IMR-90 (cell line): Measurements from ENCODE around the gene EXPH5. TPM values are rescaled to one million over a fixed set of nuclear protein-coding genes. Genes with fewer than 3 reads are reported as not detected.

Experiments
- ATAC-seq: fragments of 200-7000 bp; cut with Tn5 transposase; 2 replicates; pipeline ENCODE4 v1.9.1; 2020; ENCODE audit warnings: low read depth, mild to moderate bottlenecking, moderate library complexity
- BruUV-seq: library from RNA; stranded (reverse); fragments of 400-500 nt; replicated peaks from 2 replicates; lab custom pipeline; 2021; lab: Mats Ljungman, UMichigan
- CTCF ChIA-PET: fragments of 300-600 bp; formaldehyde crosslinking; extraction: SDS; loops from one replicate; lab custom pipeline; 2021; ENCODE audit warnings: antibody characterized with exemption; lab: Yijun Ruan, JAX
- POLR2A ChIA-PET: fragments of 300-600 bp; sonication (Branson Sonifier 250); formaldehyde crosslinking; loops from one replicate; lab custom pipeline; 2022; ENCODE audit warnings: antibody characterized with exemption; ENCODE audit not compliant: unreplicated experiment; lab: Charles Lee
- DNase-seq: peaks from one replicate; pipeline ENCODE4 v3.0.0; 2013
- H2AFZ ChIP-seq: replicated peaks from 2 replicates; pipeline ENCODE3; 2013; ENCODE audit warnings: low read length, mild to moderate bottlenecking; ENCODE audit not compliant: poor library complexity
- H2AK5ac ChIP-seq: 2 replicates; pipeline ENCODE4 v1.6.1; 2013; ENCODE audit warnings: low read depth, low read length, inconsistent platforms
- H2AK9ac ChIP-seq: replicated peaks from 2 replicates; pipeline ENCODE3; 2013; ENCODE audit warnings: mild to moderate bottlenecking, low read depth, low read length, moderate library complexity; ENCODE audit not compliant: poor library complexity
- H2BK120ac ChIP-seq: 2 replicates; pipeline ENCODE4 v1.6.1; 2013; ENCODE audit warnings: low read depth, low read length, inconsistent platforms
- H2BK15ac ChIP-seq: 3 replicates; pipeline ENCODE4 v1.6.1; 2013; ENCODE audit warnings: low read depth, low read length, inconsistent platforms
- H2BK20ac ChIP-seq: 2 replicates; pipeline ENCODE4 v1.6.1; 2013; ENCODE audit warnings: low read depth, mild to moderate bottlenecking, inconsistent platforms, low read length, moderate library complexity
- H2BK5ac ChIP-seq: 2 replicates; pipeline ENCODE4 v1.6.1; 2013; ENCODE audit warnings: mild to moderate bottlenecking, low read depth, low read length, inconsistent platforms; ENCODE audit not compliant: poor library complexity, severe bottlenecking
- H3K14ac ChIP-seq: replicated peaks from 2 replicates; pipeline ENCODE4 v1.6.1; 2013; ENCODE audit warnings: low read depth, low read length, inconsistent platforms
- H3K18ac ChIP-seq: 2 replicates; pipeline ENCODE4 v1.6.1; 2013; ENCODE audit warnings: low read depth, low read length, control low read depth
- H3K23ac ChIP-seq: 2 replicates; pipeline ENCODE4 v1.6.1; 2013; ENCODE audit warnings: low read depth, low read length, inconsistent platforms
- H3K27ac ChIP-seq: 2 replicates; pipeline ENCODE4 v1.5.1; 2013; ENCODE audit warnings: mild to moderate bottlenecking, control low read depth, low read length; ENCODE audit not compliant: insufficient read depth
- H3K27me3 ChIP-seq: 2 replicates; pipeline ENCODE4 v1.6.1; 2013; ENCODE audit warnings: low read length; ENCODE audit not compliant: control insufficient read depth, insufficient read depth
- H3K36me3 ChIP-seq: 2 replicates; pipeline ENCODE4 v1.6.1; 2013; ENCODE audit warnings: low read length, mixed read lengths; ENCODE audit not compliant: control insufficient read depth, insufficient read depth
- H3K4ac ChIP-seq: 2 replicates; pipeline ENCODE4 v1.6.1; 2013; ENCODE audit warnings: low read depth, low read length, inconsistent platforms
- H3K4me1 ChIP-seq: 2 replicates; pipeline ENCODE4 v1.6.1; 2013; ENCODE audit warnings: low read length, mixed read lengths; ENCODE audit not compliant: control insufficient read depth, insufficient read depth
- H3K4me2 ChIP-seq: 2 replicates; pipeline ENCODE4 v1.6.1; 2013; ENCODE audit warnings: low read depth, mild to moderate bottlenecking, control low read depth, low read length, moderate library complexity
- H3K4me3 ChIP-seq: 2 replicates; pipeline ENCODE4 v1.5.1; 2013; ENCODE audit warnings: low read depth, mild to moderate bottlenecking, control low read depth, low read length, moderate library complexity; ENCODE audit not compliant: insufficient read depth
- H3K56ac ChIP-seq: 2 replicates; pipeline ENCODE4 v1.6.1; 2013; ENCODE audit warnings: low read length, inconsistent platforms; ENCODE audit not compliant: insufficient read depth; ENCODE audit errors: extremely low read depth
- H3K79me1 ChIP-seq, 2 experiments: 2 replicates each; pipeline ENCODE4 v1.6.1; 2013; ENCODE audit warnings: low read length in 2 of 2, inconsistent platforms in 1 of 2, low read depth in 1 of 2
- H3K9ac ChIP-seq: 2 replicates; pipeline ENCODE4 v1.6.1; 2013; ENCODE audit warnings: low read depth, low read length, control low read depth
- H3K9me1 ChIP-seq: 2 replicates; pipeline ENCODE4 v1.6.1; 2013; ENCODE audit warnings: low read length, inconsistent platforms; ENCODE audit not compliant: insufficient read depth
- H3K9me3 ChIP-seq: 2 replicates; pipeline ENCODE4 v1.6.1; 2013; ENCODE audit warnings: low read length; ENCODE audit not compliant: control insufficient read depth, insufficient read depth
- H4K20me1 ChIP-seq: 2 replicates; pipeline ENCODE4 v1.6.1; 2013; ENCODE audit warnings: low read length, inconsistent platforms; ENCODE audit not compliant: insufficient read depth
- H4K5ac ChIP-seq: 2 replicates; pipeline ENCODE4 v1.6.1; 2013; ENCODE audit warnings: mild to moderate bottlenecking, low read depth, low read length, control low read depth
- H4K8ac ChIP-seq, 2 experiments: 2 replicates each; pipeline ENCODE4 v1.6.1; 2013; ENCODE audit warnings: low read depth in 2 of 2, low read length in 2 of 2, control low read depth in 1 of 2, inconsistent platforms in 1 of 2
- H4K91ac ChIP-seq: 2 replicates; pipeline ENCODE4 v1.6.1; 2013; ENCODE audit warnings: low read depth, low read length, inconsistent platforms; ENCODE audit not compliant: insufficient read depth
- BHLHE40 ChIP-seq: fragments of 150-350 bp; IDR thresholded peaks from 2 replicates; pipeline ENCODE4 v1.6.1; 2016; ENCODE audit warnings: mild to moderate bottlenecking, low read depth, low read length
- CEBPB ChIP-seq: IDR thresholded peaks from 2 replicates; pipeline ENCODE4 v1.6.1; 2012; ENCODE audit warnings: low read depth, low read length, improper control_type of control experiment
- CHD1 ChIP-seq: IDR thresholded peaks from 2 replicates; pipeline ENCODE4 v1.6.1; 2012; ENCODE audit warnings: low read depth, low read length, improper control_type of control experiment
- FOS ChIP-seq: fragments of 150-350 bp; IDR thresholded peaks from 2 replicates; pipeline ENCODE4 v1.6.1; 2016; ENCODE audit warnings: low read depth, low read length
- MAFK ChIP-seq: IDR thresholded peaks from 2 replicates; pipeline ENCODE4 v1.6.1; 2012; ENCODE audit warnings: low read depth, low read length, improper control_type of control experiment
- MAZ ChIP-seq: IDR thresholded peaks from 2 replicates; pipeline ENCODE4 v1.6.1; 2012; ENCODE audit warnings: low read depth, mild to moderate bottlenecking, low read length, improper control_type of control experiment, moderate library complexity, borderline replicate concordance
- MXI1 ChIP-seq: IDR thresholded peaks from 2 replicates; pipeline ENCODE4 v1.6.1; 2012; ENCODE audit warnings: low read depth, mild to moderate bottlenecking, low read length, moderate library complexity, borderline replicate concordance
- NFE2L2 ChIP-seq: fragments of 150-350 bp; IDR thresholded peaks from 2 replicates; pipeline ENCODE4 v1.6.1; 2016; ENCODE audit warnings: low read depth, mild to moderate bottlenecking, low read length
- POLR2A ChIP-seq: IDR thresholded peaks from 2 replicates; pipeline ENCODE4 v1.6.1; 2012; ENCODE audit warnings: mild to moderate bottlenecking, low read depth, low read length
- RAD21 ChIP-seq: IDR thresholded peaks from 2 replicates; pipeline ENCODE4 v1.6.1; 2012; ENCODE audit warnings: low read length, improper control_type of control experiment
- RCOR1 ChIP-seq: IDR thresholded peaks from 2 replicates; pipeline ENCODE4 v1.6.1; 2012; ENCODE audit warnings: mild to moderate bottlenecking, low read length, improper control_type of control experiment; ENCODE audit not compliant: insufficient replicate concordance
- RFX5 ChIP-seq: IDR thresholded peaks from 2 replicates; pipeline ENCODE4 v1.8.0; 2012; ENCODE audit warnings: low read depth, mild to moderate bottlenecking, low read length, moderate library complexity
- SMC3 ChIP-seq: fragments of 150-350 bp; IDR thresholded peaks from 2 replicates; pipeline ENCODE4 v1.6.1; 2016; ENCODE audit warnings: low read depth, mild to moderate bottlenecking, antibody characterized with exemption, low read length, moderate library complexity
- WGBS, 2 experiments: methylation state at CpG; one replicate each; pipeline versions ENCODE4 v1.1.5 to v1.1.7; 2013; ENCODE audit warnings: missing lambda C conversion rate in 2 of 2; ENCODE audit not compliant: insufficient read length in 1 of 2; ENCODE audit errors: extremely low coverage in 2 of 2; 5-methylcytosine and 5-hydroxymethylcytosine counted together
- dilution Hi-C: fragments of 300-500 bp; cut with HindIII; formaldehyde crosslinking; loops from one replicate; pipeline ENCODE4 v1.14.3; 2018; ENCODE audit warnings: low sequenced_read_pairs; ENCODE audit not compliant: unreplicated experiment
- in situ Hi-C: fragments of 300-500 bp; cut with MboI; formaldehyde crosslinking; loops from 3 replicates; pipeline ENCODE4 v1.14.3; 2019; ENCODE audit warnings: low sequenced_read_pairs, inconsistent platforms, mixed read lengths
- intact Hi-C: fragments of 100-400 bp; cut with micrococcal nuclease; formaldehyde crosslinking; loops from 2 replicates; pipeline ENCODE4 v1.10.0; 2022
- polyA plus RNA-seq, 3 experiments: library from polyadenylated mRNA; depleted of rRNA; stranded (reverse); fragments of >200 nt; gene quantifications; 2 replicates each; pipeline ENCODE4 v1.2.3, GENCODE V29; 2012; ENCODE audit warnings: low replicate concordance in 1 of 3
- total RNA-seq: library from RNA; depleted of rRNA; stranded (reverse); fragments of >200 nt; gene quantifications from 2 replicates; pipeline ENCODE4 v1.2.3, GENCODE V29; 2012
- TF ChIP-seq, protein P1 (sequence below): conservative IDR thresholded peaks from 2 replicates; pipeline ENCODE4 v1.5.1; 2012; ENCODE audit warnings: mild to moderate bottlenecking, low read depth, low read length, improper control_type of control experiment
- TF ChIP-seq, protein P2 (sequence below): fragments of 150-350 bp; IDR thresholded peaks from 2 replicates; pipeline ENCODE4 v1.6.1; 2017; ENCODE audit warnings: mild to moderate bottlenecking, antibody characterized with exemption, low read length, low read depth
- TF ChIP-seq, protein P3 (sequence below): fragments of 150-350 bp; IDR thresholded peaks from 2 replicates; pipeline ENCODE4 v1.6.1; 2016; ENCODE audit warnings: low read depth, mild to moderate bottlenecking, low read length, moderate library complexity, borderline replicate concordance

EXPH5 gene
- total and polyA plus RNA-seq, 2 of the 4 experiments (the other 2 are of a cell fraction), result 0.05 to 0.72 TPM

DNA sequence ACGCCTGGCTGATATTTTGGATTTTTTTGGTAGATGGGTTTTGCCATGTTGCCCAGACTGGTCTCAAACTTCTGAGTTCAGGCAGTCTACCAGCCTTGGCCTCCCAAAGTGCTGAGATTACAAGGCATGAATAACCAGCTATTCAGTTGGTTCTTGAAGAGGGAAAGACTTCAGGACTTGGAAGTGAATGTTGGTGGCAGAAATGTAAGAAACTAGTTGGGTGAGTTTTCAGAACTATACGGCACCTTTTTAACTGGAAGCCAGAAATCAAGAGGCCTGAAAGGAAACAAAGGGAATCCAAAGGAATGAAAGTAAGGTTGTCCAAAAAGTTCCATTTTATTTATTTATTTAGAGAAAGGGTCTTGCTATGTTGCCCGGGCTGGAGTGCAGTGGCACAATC is 98.2 kb downstream of the EXPH5 start:
- peaks cover 29 to 52% of the 10 kb centered on the region in 2 experiments for H3K79me1 ChIP-seq
- no peak overlapping the region for H3K9ac ChIP-seq
- intact Hi-C loops (no loop called here), in situ Hi-C loops (no loop called here), dilution Hi-C loops (no loop called here)
- no peak overlapping the region for H2BK15ac ChIP-seq
- no peak overlapping the region for H3K18ac ChIP-seq
- CTCF ChIA-PET, result no interaction called here
- H2BK20ac ChIP-seq, result no peak overlapping the region
- no peak for TF ChIP-seq CEBPB
- TF ChIP-seq MAZ, result no peak
- TF ChIP-seq MAFK, result no peak
- no peak for TF ChIP-seq FOS
- no peak for TF ChIP-seq CHD1
- TF ChIP-seq POLR2A, result no peak
- TF ChIP-seq, protein P1, sequence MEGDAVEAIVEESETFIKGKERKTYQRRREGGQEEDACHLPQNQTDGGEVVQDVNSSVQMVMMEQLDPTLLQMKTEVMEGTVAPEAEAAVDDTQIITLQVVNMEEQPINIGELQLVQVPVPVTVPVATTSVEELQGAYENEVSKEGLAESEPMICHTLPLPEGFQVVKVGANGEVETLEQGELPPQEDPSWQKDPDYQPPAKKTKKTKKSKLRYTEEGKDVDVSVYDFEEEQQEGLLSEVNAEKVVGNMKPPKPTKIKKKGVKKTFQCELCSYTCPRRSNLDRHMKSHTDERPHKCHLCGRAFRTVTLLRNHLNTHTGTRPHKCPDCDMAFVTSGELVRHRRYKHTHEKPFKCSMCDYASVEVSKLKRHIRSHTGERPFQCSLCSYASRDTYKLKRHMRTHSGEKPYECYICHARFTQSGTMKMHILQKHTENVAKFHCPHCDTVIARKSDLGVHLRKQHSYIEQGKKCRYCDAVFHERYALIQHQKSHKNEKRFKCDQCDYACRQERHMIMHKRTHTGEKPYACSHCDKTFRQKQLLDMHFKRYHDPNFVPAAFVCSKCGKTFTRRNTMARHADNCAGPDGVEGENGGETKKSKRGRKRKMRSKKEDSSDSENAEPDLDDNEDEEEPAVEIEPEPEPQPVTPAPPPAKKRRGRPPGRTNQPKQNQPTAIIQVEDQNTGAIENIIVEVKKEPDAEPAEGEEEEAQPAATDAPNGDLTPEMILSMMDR, result no peak
- no peak for TF ChIP-seq RCOR1
- no peak for TF ChIP-seq NFE2L2
- TF ChIP-seq BHLHE40, result no peak
- TF ChIP-seq, protein P2, sequence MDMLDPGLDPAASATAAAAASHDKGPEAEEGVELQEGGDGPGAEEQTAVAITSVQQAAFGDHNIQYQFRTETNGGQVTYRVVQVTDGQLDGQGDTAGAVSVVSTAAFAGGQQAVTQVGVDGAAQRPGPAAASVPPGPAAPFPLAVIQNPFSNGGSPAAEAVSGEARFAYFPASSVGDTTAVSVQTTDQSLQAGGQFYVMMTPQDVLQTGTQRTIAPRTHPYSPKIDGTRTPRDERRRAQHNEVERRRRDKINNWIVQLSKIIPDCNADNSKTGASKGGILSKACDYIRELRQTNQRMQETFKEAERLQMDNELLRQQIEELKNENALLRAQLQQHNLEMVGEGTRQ, result no peak
- TF ChIP-seq, protein P3, sequence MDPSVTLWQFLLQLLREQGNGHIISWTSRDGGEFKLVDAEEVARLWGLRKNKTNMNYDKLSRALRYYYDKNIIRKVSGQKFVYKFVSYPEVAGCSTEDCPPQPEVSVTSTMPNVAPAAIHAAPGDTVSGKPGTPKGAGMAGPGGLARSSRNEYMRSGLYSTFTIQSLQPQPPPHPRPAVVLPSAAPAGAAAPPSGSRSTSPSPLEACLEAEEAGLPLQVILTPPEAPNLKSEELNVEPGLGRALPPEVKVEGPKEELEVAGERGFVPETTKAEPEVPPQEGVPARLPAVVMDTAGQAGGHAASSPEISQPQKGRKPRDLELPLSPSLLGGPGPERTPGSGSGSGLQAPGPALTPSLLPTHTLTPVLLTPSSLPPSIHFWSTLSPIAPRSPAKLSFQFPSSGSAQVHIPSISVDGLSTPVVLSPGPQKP, result no peak
- no peak for TF ChIP-seq RAD21
- TF ChIP-seq SMC3, result no peak
- TF ChIP-seq MXI1, result no peak
- TF ChIP-seq RFX5, result no peak
- H3K27me3 ChIP-seq, result no peaks in the 10 kb centered on the region
- no peak overlapping the region for H3K14ac ChIP-seq
- no peak overlapping the region for H3K4ac ChIP-seq
- no peak overlapping the region for H2BK120ac ChIP-seq
- ATAC-seq (no peak), DNase-seq (no peak)
- no CpG with 5 or more reads among the region's 3 CpGs for WGBS, 2 experiments
- H3K4me1 ChIP-seq, result peaks cover 3% of the 10 kb centered on the region
- POLR2A ChIA-PET, result interaction anchor here (0.6 kb wide), 1 partner anchor 118 kb away, joined by 4 read pairs; no protein-coding TSS in a partner anchor
- no peak overlapping the region for H2AFZ ChIP-seq
- H3K56ac ChIP-seq, result no peak overlapping the region
- BruUV-seq, result no TSS peak
- H2AK9ac ChIP-seq, result no peak overlapping the region
- H3K36me3 ChIP-seq, result peaks cover 1% of the 10 kb centered on the region; the same call in 1 of the 2 replicates
- H3K4me2 ChIP-seq, result no peak overlapping the region
- H3K23ac ChIP-seq, result no peak overlapping the region
- no peak overlapping the region for H4K5ac ChIP-seq
- H2BK5ac ChIP-seq, result no peak overlapping the region
- no peaks in the 10 kb centered on the region for H4K20me1 ChIP-seq
- no peak overlapping the region for H3K27ac ChIP-seq
- H2AK5ac ChIP-seq, result no peak overlapping the region
- H3K9me3 ChIP-seq, result no peaks in the 10 kb centered on the region
- H3K4me3 ChIP-seq, result no peak overlapping the region
- H3K9me1 ChIP-seq, result peaks cover 8% of the 10 kb centered on the region; the same call in 1 of the 2 replicates
- no peak overlapping the region; the same call in 1 of the 2 replicates for H4K91ac ChIP-seq
- H4K8ac ChIP-seq, result 0 out of 4 replicates have a peak overlapping the region, but pooled peaks of 1 of the 2 experiments have one; percentile 19
